ENCODE results near the gene GAS2.
"Not testable (repeated sequence)": the region's sequence is repeated elsewhere in the genome, so short reads cannot be mapped to it uniquely, and the experiment has no call there.

The GAS2 gene

DNA sequence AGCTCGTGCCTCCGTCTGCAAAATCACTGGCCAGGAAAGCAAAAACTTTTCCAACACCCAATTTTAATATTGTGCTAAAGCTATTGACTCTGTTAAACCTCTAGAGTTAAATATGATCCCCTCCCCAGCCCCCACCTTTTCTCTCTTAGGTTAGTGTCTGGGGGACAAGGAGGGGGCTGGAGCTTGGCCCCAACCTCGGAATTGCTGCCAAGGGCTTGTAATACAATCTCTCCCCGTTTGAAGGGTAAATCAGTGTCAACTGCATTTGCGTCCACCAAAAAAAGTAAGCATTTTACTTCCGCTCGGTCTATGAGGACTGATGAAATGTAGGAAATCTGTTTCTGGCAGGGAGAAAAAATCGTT lies at the start of gene GAS2:
GAS2 (plus strand) TSS at position 287 of the 363 bp plus-strand sequence. CDS start 8,259 bp downstream, outside the sequence.
- no peak for DNase-seq
- intact Hi-C loops (cut with DNase I) = loop anchor here (1.0 kb wide), 1 partner anchor 40 kb away; no protein-coding TSS in a partner anchor

DNA sequence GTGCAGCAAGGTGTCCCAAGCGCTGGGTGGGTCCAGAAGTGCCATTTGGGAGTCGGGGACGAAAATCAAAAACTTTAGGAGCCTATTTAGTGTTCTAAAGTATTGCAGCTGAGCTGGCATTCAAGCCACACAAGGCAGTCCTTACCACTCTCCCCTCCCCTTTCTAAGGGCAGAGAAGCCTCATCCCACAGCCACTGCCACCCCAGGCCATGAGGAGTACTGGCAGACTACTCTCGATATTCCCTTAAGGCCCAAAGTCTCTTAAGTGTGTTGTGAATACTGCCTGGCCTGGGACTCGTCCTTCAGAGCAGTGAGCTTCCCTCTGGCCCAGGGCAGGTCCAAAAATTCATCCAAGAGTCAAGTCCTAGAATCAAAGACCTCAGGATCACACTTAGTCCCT lies 48.5 kb upstream of the GAS2 start:
- intact Hi-C loops (cut with DNase I) = no loop called here

DNA sequence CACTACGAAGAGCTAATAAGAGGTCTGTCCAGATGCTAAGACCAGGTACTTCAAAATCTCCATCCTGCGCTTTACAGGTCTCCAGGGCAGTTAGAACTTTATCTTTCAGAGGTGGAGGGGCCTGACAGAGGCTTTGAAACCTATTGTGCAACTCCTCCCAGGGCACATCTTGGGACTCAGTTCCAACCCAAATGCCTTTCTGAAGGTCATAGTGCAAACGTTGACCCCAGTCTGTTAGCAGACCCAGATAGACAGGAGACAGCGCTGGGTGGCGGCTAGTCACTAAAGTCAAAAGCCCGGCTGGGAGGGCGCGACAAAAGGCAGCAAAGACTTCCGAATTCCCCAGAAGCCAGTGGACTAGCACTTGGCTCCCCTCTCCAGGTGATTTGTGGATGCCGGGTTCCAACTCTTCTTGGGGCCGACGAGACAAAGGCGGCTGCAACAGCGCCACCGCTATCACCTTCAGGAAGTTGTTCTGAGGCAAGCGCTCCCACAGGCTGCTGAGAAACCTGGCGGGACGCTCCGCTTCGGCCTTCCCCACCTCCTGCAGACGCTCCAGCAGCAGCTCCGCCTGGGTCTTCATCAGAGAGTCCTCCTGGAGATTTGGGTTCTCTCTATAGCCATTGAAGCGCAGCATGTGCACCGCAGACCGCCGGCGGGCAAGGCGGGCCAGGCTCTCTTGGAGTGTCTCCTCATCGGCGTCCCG lies 41.5 kb upstream of the GAS2 start:
- peak; percentile 45 to 94 (median 68) for DNase-seq
- intact Hi-C loops (cut with DNase I) = loop anchor here (2.0 to 5.0 kb wide), 2 partner anchors 162 to 204 kb away; partner anchors contain the start of gene SVIP

More for the DNA sequence above, 48.5 kb upstream of the GAS2 start:
- DNase-seq = no peak

DNA sequence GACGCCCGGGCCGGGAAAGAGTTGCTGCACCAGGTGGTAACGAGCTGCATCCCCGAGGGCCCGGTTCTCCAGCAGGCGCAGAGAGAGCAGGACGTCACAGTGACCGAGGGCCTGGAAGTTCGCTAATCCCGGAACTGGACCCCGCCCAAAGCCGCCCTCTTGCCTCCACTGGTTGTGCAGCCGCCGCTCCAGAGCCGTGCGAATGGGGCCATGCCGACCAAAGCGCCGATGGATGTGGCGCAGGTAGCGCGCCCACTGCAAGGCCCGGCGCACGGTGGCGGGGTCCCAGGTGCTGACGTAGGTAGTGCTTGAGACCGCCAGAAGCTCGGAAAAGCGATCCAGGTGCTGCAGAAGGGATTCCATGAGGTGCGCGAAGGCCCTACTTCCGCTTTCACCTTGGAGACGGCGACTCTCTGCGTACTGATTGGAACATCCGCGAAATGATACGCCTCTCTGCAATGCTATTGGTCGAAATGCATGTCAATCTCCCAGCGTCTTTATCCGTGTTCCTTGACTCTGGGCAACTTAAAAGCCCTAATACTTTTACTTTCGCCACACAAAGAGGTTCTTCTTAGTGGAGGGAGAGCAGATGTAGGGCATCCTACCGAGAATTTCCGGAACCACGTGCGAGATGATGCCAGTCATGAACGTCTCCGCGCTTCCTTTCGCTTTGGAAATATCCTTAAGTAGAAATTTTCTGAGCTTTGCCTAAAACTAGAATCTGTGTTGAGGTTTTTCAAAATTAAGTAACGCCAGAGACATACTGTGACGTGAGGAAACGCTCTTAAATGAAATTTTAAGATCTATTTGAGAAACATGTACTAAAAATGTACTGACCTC lies 40.7 kb upstream of the GAS2 start, which contains the start of gene FANCF:
FANCF (minus strand) TSS at position 376 of the 840 bp plus-strand sequence; CDS start at position 363, 13 bp downstream.
- intact Hi-C loops (cut with DNase I) = loop anchor here (1.0 to 5.0 kb wide), 3 partner anchors 41 to 203 kb away; partner anchors contain the start of genes GAS2 and SVIP
- peak; percentile 79 to 97 (median 90) for DNase-seq

DNA sequence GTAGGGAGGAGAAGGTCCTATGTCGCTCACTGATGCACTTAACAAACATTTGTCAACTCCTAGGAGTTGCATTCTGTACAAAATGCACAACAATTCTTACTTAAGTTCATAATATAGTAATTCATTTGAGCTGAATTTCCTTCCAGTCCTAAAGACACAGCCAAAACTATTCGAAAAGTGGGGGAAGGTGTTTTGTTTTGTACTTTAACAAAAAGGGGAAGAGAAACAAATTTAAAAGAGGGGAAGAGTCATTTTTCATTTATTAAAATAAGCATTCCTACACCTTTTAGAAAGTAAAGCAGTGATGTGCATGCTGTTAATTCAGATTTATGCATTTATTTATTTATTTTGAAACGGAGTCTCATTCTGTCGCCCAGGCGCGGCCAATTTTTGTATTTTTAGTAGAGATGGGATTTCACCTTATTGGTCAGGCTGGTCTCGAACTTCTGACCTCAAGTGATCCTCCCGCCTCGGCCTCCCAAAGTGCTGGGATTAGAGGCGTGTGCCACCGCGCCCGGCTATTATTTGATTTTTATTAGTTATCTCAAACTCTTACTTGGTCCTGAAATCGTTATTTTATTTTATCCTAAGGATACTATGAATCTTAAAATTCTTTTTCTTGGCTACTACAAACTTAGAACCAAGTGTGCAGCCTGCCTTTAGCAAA lies 39.7 kb upstream of the GAS2 start:
- intact Hi-C loops (cut with DNase I) = loop anchor here (1.0 to 5.0 kb wide), 2 partner anchors 40 to 161 kb away; partner anchors contain the start of gene GAS2

GRCh38 chr11:22627421-22627820 lies 39.0 kb upstream of the GAS2 start:
- intact Hi-C loops (cut with DNase I) = loop anchor here (5.0 kb wide), 1 partner anchor 160 kb away; no protein-coding TSS in a partner anchor
- no peak for DNase-seq

More for the DNA sequence above, 39.7 kb upstream of the GAS2 start:
- peak in 1 of 10 donors; percentile 76 for DNase-seq

GRCh38 chr11:22633354-22633902 lies 33.0 kb upstream of the GAS2 start:
- intact Hi-C loops (cut with DNase I) = no loop called here
- no peak for DNase-seq

- peak in 1 of 10 donors; percentile 71 for DNase-seq
- intact Hi-C loops (cut with DNase I) = no loop called here
Observed at GRCh38 chr11:22634897-22635629, 31.3 kb upstream of the GAS2 start.

GRCh38 chr11:22635689-22636088 lies 30.7 kb upstream of the GAS2 start:
- intact Hi-C loops (cut with DNase I) = no loop called here
- no peak for DNase-seq

GRCh38 chr11:22640862-22641261 lies 25.5 kb upstream of the GAS2 start:
- no peak for DNase-seq
- intact Hi-C loops (cut with DNase I) = no loop called here

GRCh38 chr11:22641559-22641958 lies 24.9 kb upstream of the GAS2 start:
- intact Hi-C loops (cut with DNase I) = no loop called here
- DNase-seq = no peak

- intact Hi-C loops (cut with DNase I) = not testable (repeated sequence)
- DNase-seq = peak in 1 of 10 donors; percentile 49
Observed at GRCh38 chr11:22652346-22652745, 14.1 kb upstream of the GAS2 start.

DNA sequence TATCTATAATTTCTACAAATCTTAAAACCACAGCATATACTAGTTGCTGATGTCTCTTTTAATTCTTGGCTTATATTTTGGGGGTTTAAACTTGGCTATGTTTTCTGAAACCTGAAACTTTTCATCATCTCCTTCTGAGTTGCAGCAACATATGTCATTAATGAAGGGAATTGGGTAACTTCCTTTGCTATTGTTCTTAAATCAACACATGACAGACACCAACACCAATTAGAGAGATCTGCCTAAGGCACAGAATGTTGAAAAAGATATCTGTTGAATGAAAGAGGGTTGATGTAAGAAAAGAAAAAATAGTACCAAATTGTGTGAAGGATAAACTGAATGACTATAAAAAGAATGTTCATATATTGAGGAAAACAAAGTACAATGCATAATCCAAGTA lies 10.3 kb upstream of the GAS2 start:
- no peak for DNase-seq
- intact Hi-C loops (cut with DNase I) = no loop called here

GRCh38 chr11:22657101-22657694 lies 9.2 kb upstream of the GAS2 start:
- intact Hi-C loops (cut with DNase I) = no loop called here
- DNase-seq = no peak

DNA sequence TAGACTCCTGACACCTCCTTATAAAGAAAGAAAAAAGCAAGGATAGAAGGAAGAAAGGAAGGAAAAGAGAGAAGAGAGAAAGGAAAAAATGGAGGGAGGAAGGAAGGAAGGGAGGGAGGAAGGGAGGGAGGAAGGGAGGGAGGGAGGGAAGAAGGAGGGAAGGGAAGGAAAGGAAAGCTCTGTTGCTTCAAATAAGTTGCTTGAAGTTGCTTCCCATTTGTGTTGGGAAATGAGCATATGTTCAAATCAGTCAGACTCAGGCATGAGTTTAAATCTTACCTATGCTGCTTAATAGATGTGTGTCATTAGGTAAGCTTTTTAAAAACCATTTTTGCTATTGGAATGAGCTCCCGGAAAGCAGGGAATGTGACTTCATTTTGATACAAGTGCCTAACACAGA lies 6.6 kb upstream of the GAS2 start:
- DNase-seq = no peak
- intact Hi-C loops (cut with DNase I) = no loop called here

DNA sequence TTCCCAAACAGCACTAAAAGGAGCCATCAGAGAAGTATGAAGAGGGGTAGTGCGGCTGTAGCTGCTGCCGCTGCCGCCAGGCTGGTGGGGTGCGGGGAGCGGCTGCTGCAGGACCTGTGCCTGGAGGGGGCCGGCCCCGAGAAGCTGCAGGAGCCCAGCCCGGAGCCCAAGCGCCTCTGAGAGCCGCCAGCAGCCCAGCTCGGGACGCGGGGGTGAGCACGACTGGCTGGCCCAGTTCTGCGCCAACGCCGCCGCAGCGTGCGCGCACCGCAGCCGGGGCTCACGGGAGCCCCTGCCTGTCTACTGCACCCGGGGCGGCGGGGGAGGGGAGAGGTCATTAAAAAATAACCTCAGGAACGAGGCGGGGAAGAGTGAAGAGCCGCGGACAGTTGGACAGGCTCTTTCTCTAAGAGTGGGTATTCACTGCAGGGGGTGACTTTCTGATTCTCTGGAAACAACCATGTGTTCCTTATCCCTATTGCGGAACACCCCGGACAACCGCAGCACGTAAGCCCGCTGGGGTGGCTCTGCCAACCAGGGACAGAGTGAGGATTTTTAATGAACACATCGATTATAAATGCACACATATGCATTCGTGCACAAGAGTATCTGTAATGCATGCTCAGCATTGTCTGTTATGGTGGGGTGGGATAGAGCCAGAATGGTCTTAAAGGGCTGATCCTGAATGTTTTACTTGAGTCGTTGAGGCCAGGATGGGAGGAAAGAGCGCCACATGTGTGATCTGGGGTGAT lies 453 bp downstream of the GAS2 start:
- DNase-seq = peak; percentile 38 to 95 (median 64)
- intact Hi-C loops (cut with DNase I) = loop anchor here (1.0 kb wide), 1 partner anchor 41 kb away; no protein-coding TSS in a partner anchor

DNA sequence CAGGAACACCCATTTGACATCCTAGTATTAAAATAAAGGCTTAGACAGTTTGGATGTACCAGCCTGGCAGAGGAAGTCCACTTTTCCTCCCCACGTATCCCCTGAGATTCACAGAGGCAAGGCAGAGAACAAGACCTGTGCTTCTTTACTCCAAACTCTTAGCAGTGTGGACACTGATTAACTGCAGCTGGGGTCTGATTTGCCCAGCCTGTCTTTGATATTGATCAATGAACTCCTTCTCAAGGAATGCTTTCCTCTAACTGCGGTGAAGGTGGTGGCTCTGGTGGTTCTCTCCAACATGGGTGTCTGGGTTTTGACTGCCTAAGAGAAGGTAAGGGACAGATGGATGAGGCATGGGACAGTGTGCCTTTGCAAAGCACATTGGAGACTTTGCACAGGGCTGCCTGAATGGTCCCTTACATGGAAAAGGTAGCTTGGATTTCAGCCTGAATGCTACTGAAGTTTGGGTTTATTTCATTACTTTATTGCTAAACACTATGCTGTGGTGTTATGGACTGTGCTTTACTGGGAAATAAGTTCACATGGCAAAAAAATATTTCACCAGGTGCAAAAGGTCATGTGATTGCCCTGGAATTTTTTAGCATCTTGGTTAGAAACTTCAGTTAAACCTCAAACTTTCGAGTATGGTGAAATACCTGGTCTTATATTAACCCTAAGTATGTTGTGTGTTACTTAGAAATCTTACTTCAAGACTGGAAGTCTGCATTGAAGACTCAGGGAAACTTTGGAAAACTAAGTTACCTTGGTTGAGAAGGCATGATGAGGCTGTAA lies 1.8 kb downstream of the GAS2 start:
- intact Hi-C loops (cut with DNase I) = no loop called here
- DNase-seq = no peak

- intact Hi-C loops (cut with DNase I) = no loop called here
- no peak for DNase-seq
Observed at GRCh38 chr11:22669368-22669767, 3.0 kb downstream of the GAS2 start.

Data from posterior cingulate gyrus (tissue), 11 donors.